Measurements from ENCODE around the gene WDR53.
"Not testable (repeated sequence)": the region's sequence is repeated elsewhere in the genome, so short reads cannot be mapped to it uniquely, and the experiment has no call there.

Gene WDR53

GRCh38 chr3:196514913-196515621 is 53.3 kb downstream of the WDR53 start, which contains the start of gene SMCO1:
TSS of gene SMCO1 (minus strand) at chr3:196515346. CDS start at chr3:196515209, 137 bp downstream.
- DNase-seq: no peak

GRCh38 chr3:196514350-196514716 is 54.0 kb downstream of the WDR53 start:
- no peak for DNase-seq

- no peak for DNase-seq
Measured at GRCh38 chr3:196513697-196514349, 54.5 kb downstream of the WDR53 start.

GRCh38 chr3:196511646-196512425 is 56.5 kb downstream of the WDR53 start:
- not testable (repeated sequence) for DNase-seq

GRCh38 chr3:196511108-196511507 is 57.2 kb downstream of the WDR53 start:
- not testable (repeated sequence) for DNase-seq

- no peak for DNase-seq
Measured at GRCh38 chr3:196506687-196507086, 61.7 kb downstream of the WDR53 start.

- DNase-seq: no peak
Measured at GRCh38 chr3:196504556-196504955, 63.8 kb downstream of the WDR53 start.

All from NCI-H2029 treated with DMSO at 0.1 percent for 48 hours (cell line).